ENCODE data around the gene SLC39A11.

DNA sequence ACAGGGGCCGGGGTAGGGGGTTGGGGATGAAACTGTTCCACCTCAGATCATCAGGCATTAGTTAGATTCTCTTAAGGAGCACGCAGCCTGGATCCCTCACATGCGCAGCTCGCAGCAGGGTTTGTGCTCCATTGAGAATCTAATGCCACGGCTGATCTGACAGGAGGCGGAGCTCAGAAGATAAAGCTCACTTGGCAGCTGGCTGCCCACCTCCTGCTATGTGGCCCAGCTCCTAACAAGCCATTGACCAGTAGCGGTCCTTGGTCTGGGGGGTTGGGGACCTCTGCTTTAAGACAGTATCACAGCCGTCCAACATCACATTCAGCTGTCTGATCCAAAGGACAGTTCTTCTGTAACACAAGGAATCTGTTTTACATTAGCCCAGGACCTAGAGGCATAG, 62.5 kb downstream of the SLC39A11 start:
- TF ChIP-seq ELF4 (IDR thresholded peaks at IDR 0.05), result no peak
- TF ChIP-seq SP1 (IDR thresholded peaks at IDR 0.05), result no peak
- no peak for TF ChIP-seq FOXK2 (IDR thresholded peaks at IDR 0.05)
- no peak for TF ChIP-seq FOXM1 (IDR thresholded peaks at IDR 0.05; ENCODE audit: borderline replicate concordance)
- no peak for TF ChIP-seq BHLHE40 (IDR thresholded peaks at IDR 0.05; ENCODE audit: borderline replicate concordance)
